GM18499 (cell line): ENCODE data around the gene PI4K2B.
"Not testable (repeated sequence)": the region's sequence is repeated elsewhere in the genome, so short reads cannot be mapped to it uniquely, and the experiment has no call there.

Experiments used
- ATAC-seq: cut with Tn5 transposase; IDR thresholded peaks from one replicate; pipeline ENCODE4 v1.9.1; 2021; ENCODE audit warnings: moderate number of reproducible peaks; ENCODE audit not compliant: insufficient read depth, unreplicated experiment

Gene PI4K2B

GRCh38 chr4:25233737-25234389 lies at the start of gene PI4K2B:
Gene PI4K2B, plus strand, starts transcription at chr4:25234033. Its CDS starts 131 bp downstream, at chr4:25234164.
- peak; percentile 35 for ATAC-seq

DNA sequence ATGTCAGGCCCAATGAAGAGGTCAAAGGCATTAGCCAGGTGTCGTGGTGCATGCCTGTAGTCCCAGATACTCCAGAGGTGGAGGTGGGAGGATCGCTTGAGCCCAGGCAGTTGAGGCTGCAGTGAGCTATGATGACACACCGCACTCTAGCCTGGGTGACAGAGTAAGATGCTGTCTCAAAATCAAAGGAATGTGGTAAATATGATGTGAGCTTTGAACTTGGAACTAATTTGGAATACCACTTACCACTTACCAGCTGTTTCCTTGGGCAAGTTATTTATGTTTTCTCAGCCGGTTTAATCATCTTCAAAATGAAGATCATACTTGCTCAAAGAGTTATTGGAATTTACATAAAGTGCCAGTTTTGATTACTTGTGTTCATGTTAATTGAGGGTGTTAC lies 49.8 kb upstream of the PI4K2B start:
- no peak for ATAC-seq

DNA sequence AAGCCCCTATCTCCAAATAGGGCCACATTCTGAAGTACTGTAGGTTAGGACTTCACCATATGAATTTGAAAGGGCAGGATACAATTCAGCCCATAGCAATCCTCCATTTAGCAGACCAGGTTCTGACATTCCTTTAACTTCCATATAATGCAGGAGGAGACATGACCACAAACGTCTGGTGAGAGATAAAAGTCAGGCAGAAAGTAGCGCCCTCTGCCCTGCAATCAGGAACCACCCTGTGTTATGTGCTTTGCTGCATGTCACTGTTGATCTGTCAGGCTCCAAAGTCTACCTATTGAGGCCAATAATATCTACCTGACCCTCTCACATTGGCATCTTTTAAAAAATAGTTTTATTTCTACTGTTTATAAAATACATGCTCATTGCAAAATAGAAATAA lies 43.4 kb upstream of the PI4K2B start:
- ATAC-seq, result no peak

DNA sequence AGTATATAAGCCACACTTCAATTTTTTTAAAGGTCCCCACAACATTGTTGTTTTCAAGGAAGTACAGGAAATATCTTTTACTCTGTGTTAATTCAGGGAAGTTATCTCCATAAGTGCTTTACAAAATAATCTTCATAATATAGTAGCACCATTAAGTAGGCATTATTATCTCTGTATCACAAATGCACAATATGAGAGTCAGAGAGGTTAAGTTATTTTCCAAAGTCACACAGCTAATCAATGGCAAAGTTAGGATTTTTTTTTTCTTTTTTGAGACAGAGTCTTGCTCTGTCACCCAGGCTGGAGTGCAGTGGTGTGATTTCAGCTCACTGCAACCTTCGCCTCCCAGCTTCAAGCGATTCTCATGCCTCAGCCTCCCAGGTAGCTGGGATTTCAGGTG lies 35.1 kb upstream of the PI4K2B start:
- no peak for ATAC-seq

DNA sequence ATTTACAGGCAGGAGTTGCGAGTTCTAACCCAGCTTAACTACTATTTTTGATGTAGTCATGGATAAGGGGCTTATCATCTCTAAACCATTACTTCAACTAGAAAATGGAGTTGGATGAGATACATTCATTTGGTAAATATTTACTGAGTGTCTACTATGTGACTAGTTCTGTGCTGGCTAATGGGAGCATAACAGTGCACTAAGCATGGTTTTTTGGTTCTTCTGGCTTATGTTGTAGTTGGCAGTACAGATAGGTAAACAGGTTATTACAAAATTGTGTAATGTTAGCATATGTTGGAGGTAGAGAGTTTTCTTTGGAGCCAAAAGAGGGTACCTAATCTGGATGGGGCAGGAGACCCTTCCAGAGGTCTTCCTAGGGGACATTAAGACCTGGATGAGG lies 25.8 kb upstream of the PI4K2B start:
- ATAC-seq, result no peak

- no peak for ATAC-seq
These were observed 24.1 kb upstream of the PI4K2B start for GRCh38 chr4:25209702-25210101.

DNA sequence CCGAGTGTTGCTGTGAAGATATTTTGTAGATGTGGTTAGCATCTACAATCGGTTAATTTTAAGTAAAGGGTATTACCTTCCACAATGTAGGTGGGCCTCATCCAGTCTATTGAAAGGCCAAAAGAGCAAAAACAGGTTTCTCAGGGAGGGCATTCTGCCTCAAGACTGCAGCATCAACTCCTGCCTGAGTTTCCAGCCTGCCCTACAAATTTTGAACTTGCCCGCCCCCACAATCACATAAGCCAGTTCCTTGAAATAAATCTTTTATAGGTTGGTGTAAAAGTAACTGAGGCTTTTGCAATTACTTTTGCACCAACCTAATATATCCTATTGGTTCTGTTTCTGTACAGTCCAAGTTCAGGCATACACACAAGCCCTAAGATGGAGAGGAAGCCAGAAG lies 22.1 kb upstream of the PI4K2B start:
- no peak for ATAC-seq

DNA sequence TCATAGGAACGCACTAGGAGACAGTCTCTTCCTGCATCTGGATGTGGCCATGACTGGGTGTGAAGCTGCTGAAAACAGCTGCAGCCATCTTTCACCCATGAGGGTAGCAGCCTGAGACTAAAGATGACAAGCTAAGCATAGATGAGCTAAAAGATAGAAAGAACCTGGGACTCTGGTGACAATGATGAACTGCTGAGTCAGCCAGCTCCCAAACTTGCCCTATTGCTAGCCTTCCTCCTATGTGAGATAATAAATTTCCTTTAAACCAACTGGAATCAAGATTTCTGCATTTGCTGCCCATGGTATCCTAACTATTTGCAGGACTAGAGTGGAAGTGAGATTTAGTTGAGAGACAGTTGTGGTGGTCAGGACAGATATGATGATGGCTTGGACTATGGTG lies 21.0 kb upstream of the PI4K2B start:
- no peak for ATAC-seq

DNA sequence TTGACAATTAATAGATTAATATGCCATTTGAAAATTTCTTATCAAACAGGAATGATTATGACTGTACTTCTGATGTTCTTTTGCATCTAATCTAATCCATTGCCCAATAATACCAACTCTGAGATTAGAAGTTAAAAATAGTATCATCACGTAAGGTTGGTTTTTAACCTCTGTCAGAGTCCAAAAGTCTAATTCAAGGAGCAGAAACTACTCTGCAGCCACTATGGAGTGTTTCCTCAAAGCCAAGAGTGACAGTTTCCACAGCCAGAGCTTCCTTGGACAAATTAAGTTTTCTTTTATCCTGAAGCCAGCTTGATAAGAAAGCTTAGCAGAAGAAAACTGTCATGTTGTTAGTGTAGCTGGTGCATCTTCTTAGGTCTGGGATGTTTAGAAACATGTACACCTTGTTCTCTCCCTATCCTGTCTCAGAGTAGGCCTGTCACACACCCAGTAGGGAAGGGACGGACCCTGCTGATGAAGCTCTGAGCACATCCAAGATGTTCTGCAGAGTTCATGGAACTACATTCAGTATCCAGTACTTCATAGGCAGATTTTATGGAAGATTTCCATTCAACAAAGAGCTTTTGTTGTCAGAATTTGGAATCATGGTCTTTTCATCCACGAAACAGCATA lies 20.4 kb upstream of the PI4K2B start:
- ATAC-seq, result no peak

DNA sequence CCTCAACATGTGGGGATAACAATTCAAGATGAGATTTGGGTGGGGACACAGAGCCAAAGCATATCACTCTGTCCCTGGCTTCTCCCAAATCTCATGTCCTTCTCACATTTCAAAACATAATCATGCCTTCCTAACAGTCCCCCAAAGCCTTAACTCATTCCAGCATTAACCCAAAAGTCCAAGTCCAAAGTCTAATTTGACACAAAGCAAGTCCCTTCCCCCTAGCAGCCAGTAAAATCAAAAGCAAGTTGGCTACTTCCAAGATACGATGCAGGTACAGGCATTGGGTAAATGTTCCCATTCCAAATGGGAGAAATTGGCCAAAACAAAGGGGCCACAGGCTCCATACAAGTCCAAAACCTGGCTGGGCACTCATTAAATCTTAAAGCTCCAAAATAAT lies 19.1 kb upstream of the PI4K2B start:
- not testable (repeated sequence) for ATAC-seq

GRCh38 chr4:25215511-25215910 lies 18.3 kb upstream of the PI4K2B start:
- no peak for ATAC-seq

- no peak for ATAC-seq
These were observed 12.5 kb upstream of the PI4K2B start for GRCh38 chr4:25221377-25221776.

DNA sequence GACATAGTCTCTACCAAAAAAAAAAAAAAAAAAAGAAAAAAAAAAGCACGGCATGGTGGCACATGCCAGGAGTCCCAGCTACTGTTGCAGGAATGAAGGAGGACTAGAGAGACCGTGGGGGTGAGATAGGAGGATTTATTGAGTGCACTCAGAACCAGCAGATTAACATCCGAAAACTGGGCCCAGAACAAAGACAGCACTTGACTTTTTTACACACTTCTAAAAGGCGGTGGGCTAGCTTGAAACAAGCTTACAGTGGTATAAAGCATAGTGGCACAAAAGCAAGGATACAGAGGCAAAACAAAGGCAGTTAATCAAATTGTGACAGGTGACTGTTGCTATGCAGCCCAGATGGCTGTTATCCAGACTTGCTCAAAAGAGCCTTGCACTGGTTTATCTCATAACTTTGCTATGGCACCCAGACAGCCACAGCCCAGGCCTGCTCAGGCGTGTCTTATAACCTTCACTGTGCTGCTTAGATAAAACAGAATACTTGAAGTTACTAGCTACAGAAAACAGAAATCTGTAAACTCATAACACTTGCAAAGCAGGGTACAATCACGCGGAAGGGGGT lies 9.9 kb upstream of the PI4K2B start:
- ATAC-seq, result no peak

GRCh38 chr4:25229804-25230203 lies 4.0 kb upstream of the PI4K2B start:
- ATAC-seq, result no peak

- no peak for ATAC-seq
These were observed 639 bp upstream of the PI4K2B start for GRCh38 chr4:25233194-25233593.

DNA sequence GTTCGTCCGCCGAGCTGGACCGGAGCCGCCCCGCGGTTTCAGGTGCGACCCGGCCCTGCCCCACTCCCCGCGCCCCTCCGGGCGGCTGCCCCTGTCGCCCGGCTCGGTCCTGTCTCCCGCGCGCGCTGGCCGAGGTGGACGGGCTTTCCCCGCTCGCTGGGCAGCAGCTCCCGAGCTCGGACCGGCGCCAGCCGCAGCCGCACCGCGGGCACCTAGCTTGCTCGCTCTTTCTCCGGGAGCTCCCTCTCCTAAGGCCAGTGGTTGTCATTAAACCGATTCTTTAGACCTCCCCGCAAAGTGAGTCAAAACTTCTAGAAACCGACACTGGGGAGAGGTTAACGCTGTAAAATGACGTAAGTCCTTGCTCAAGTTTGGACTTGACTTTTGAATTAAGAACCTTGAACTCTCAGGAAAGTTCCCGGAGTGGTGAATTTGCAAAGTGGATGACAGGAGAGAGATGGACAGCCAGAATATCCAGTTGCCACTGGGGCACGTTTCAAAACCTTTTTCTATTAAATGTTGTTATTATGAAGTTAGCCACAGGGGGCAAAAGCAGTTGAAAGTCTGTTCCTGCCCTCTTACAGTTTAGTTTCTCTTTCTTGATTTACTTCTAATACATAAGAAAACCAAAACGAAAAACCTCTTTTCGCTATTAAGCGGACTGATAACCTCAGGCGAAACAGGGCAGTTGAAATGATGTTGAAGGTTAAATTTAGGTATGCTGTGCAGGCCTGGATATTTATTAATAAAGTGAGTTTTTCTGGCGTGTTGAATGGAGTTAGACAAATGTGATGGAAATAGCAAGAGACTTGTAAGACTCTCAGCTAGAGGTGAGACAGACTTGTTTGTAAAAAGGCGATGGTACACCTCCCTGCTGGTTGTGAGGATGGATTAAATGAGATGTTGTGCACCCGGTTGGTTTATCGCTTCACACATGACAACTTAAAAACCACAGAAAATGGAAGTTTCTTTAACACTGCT lies 847 bp downstream of the PI4K2B start:
- peak; percentile 64 for ATAC-seq

GRCh38 chr4:25235401-25235800 lies 1.6 kb downstream of the PI4K2B start:
- ATAC-seq, result no peak

GRCh38 chr4:25236030-25236429 lies 2.2 kb downstream of the PI4K2B start:
- not testable (repeated sequence) for ATAC-seq

DNA sequence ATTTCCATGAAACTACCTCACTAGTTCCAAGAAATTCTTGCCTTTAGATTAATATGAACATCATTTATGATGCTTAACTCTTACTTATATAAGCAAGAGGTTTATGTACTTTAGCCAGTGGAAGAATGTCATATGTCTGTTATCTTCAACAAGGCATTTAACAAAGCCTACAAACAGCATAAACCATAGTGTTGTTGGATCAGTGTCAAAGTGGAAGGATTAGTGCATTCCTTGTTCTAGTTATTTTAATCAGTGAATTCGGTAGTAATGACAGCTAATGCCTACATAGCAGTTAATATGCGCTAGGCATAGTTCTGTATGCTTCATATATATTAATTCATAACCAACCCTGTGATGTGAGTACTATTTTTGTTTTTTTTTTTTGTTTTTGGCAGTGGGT lies 3.1 kb downstream of the PI4K2B start:
- ATAC-seq, result no peak

DNA sequence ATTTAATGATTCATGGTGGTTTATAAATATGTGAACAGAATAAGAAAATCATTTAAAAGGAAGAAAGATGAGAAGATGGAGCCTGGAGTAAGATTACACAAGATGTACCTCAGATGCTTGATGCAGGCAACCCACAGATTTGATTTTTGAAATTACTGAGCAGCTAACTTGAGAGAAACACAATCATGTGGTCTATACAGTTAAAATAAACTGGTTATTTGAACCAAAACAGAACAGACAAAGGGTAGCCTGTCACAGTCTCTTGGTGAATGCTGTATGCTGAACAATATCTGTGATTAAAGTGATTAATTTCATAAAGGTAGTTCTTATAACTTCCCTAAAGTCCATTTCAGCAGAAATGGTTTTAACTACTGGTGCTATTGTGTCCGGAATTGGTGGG lies 4.2 kb downstream of the PI4K2B start:
- ATAC-seq, result no peak

DNA sequence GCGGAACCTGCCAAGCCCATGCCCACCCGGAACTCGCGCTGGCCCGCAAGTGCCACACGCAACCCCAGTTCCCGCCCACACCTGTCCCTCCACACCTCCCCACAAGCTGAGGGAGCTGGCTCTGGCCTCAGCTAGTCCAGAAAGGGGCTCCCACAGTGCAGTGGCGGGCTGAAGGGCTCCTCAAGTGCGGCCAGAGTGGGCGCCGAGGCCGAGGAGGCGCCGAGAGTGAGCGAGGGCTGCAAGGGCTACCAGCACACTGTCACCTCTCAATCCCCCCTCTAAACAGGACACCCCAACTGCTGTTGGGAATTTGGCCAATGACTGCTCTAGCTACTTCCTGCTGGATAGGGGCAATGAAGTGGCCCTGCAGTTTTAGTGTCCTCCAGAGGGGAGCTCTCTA lies 5.7 kb downstream of the PI4K2B start:
- ATAC-seq, result not testable (repeated sequence)
